Left forelimb (tissue), 1 donor: ENCODE data around the gene LEPR.
"Not testable (repeated sequence)": the region's sequence is repeated elsewhere in the genome, so short reads cannot be mapped to it uniquely, and the experiment has no call there.

Experiments used
- DNase-seq: peaks from one replicate; pipeline ENCODE4 v3.0.0-alpha.2; 2018; ENCODE audit warnings: low spot score

The LEPR gene

GRCh38 chr1:65440322-65440900 lies 19.9 kb downstream of the LEPR start:
- DNase-seq, result no peak

- no peak for DNase-seq
These were observed 20.4 kb downstream of the LEPR start for GRCh38 chr1:65440915-65441314.

DNA sequence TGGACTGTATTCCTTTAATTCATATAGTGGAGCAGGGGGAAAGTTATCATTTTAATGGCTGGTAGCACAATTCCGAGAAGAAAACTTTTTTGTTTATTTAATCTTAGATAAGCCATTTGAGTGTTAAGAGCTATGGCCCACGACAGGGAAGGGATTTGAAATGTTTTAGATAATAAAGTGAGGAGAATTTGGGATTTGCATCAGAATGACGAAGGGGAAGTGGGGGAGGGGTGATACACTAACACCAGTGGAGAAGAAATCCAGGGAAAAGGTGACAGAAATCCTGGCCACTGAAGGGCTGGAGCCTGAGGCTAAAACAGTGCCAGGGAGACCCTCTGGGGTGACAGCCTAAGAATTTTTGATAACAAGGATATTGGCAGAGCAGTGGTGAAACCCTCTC lies 21.0 kb downstream of the LEPR start:
- DNase-seq, result no peak

GRCh38 chr1:65442442-65442841 lies 22.0 kb downstream of the LEPR start:
- DNase-seq, result no peak

- DNase-seq, result no peak
These were observed 23.2 kb downstream of the LEPR start for GRCh38 chr1:65443647-65444046.

DNA sequence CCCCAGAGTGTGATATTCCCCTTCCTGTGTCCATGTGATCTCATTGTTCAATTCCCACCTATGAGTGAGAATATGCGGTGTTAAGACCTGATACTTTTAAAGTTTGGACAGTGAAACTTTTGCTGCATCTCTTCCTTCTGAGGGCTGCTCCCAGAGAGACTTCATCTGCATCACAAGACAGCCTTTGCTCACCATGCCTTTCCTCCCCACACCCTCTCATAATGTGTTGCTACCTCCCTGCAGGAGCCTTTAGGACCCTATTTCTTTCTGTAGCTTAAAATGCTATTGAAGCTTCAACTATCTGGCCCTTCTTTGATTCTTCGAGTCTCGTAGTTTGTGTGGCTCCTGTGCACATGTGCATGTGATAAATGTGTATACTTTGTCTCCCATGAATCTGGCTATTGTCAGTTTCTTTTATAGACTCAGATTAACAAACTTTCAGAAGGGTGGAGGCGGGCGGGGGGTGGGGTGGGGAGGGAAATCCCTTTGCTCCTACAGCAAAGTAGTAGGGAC lies 23.7 kb downstream of the LEPR start:
- no peak for DNase-seq

DNA sequence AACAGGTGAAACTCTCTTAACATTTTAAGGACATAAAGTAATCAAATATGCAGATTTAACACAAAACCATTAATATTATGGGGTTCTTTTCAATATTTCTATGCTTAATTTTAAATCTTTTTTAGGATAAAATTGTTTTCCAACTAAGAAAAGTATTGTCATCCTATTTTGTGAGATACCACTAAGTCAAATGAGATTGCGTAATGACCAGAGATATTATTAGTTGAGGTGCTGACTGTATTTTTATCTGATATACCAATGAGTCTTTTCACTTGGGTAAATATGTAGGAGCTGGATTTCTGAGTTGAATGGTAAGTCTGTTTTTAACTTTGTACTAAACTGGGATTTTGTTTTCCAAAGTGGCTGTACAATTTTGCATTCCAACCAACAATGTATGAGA lies 25.4 kb downstream of the LEPR start:
- no peak for DNase-seq

DNA sequence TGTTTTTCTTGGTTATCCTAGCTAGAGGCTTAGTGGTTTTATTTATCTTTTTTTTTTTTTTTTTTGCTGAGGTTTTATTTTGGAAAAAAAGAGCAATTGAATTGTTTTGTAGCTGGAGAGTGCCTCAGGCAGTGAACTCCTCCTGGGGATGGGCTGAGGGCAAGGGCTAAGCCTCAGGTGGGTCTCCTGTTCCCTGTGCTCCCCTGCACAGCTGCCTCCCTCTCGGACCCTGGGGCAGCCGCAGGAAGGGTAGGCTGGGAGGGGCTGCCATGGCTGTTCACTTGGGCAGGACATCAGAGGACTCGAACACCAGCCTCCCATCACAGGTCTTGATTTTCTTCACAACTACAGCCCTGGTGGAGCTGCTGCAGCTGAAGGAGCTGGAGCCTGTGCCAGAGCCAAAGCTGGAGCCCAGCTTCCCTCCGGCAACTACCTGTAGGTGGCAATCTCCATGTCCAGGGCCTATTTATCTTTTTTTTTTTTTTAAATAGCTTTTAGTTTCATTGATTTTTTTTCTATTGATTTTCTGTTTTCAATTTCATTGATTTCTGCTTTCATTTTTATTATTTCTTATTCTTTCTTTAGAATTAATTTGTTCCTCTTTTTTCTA lies 28.9 kb downstream of the LEPR start:
- no peak for DNase-seq

- not testable (repeated sequence) for DNase-seq
These were observed 35.2 kb downstream of the LEPR start for GRCh38 chr1:65455678-65456077.

DNA sequence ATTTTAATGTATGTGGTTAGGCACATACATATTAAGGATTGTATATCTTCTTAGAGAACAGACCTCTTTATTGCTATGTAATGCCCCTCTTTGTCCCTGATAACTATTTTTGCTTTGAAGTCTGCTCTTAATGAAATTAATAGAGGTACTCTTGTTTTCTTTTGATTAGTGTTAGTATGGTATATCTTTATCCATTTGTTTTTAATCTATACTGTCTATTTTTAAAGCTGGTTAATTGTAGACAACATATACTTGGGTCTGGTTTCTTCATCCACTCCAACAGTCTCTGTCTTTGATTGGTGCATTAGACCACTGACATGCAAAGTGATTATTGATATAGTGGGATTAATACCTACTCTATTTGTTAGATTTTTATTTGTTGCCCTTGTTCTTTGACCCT lies 36.0 kb downstream of the LEPR start:
- no peak for DNase-seq

DNA sequence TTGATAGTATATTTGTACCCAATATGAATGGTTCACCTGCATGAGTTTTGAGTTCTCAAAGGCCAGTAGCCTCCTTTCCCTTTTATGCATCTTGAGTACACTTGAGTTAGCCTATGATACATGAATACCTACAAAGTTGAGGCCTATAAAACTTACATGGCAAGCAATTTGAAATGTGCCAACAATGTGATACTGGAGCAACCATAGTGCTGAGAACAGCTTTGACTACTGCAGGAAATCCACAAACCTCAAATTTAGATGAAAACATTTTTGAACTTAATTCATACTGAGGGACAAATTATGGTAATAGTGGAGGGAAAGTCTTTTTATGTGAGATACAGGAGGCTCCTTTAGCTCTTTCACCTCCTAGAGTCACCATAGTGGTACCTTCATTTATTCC lies 37.4 kb downstream of the LEPR start:
- no peak for DNase-seq

DNA sequence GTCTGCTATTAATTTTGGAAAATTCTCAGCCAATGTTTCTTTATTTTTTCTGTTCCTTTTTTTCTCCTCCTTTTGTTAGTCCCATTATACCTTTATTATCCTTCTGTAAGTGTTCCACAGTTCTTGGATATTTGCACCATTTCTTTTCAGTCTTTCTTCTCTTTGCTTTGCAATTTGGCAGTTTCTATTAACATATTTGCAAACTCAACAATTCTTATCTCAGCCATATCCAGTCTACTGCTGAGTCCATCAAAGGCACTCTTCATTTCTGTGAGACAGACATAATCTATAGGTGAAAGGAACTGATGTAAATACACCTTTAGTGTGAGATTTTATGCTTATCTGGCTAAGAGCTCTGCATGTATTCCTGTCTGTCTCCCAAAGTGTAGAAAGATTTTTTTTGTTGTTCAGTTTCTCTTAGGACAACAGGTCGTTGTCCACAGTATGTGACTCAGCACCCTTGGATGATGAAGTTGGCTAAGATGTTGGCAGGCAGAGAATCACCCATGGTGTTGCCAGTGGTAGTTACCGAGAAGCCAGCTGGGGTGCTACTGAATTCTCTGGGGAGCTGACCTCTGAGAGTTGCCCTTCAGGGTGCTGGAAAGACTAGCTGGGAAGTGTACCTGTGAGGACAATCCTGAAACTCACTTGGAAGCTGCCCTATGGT lies 38.4 kb downstream of the LEPR start:
- DNase-seq, result no peak

DNA sequence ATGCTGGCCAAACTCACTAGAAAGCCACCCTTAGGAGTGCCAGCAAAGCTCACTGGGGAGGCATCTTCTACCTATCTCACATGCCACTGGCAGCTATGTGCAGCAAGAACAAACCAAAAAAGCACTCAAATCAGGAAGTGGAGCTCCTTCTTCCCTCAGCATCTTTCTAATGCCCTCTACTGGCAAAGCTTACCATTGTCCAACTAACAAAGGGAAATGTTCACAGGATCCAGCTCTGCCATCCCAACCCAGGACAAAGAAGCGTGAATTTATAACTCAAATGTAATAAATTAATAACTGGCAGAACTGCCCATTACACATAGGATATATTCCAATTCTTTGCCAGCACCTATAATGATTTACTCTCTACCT lies 38.9 kb downstream of the LEPR start:
- no peak for DNase-seq

DNA sequence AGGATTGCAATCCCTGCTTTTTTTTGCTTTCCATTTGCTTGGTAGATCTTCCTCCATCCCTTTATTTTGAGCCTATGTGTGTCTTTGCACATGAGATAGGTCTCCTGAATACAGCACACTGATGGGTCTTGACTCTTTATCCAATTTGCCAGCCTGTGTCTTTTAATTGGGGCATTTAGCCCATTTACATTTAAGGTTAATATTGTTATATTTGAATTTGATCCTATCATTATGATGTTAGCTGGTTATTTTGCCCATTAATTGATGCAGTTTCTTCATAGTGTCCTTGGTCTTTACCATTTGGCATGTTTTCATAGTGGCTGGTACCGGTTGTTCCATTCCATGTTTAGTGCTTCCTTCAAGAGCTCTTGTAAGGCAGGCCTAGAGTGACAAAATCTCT lies 45.4 kb downstream of the LEPR start:
- not testable (repeated sequence) for DNase-seq

GRCh38 chr1:65467536-65467935 lies 47.1 kb downstream of the LEPR start:
- no peak for DNase-seq

DNA sequence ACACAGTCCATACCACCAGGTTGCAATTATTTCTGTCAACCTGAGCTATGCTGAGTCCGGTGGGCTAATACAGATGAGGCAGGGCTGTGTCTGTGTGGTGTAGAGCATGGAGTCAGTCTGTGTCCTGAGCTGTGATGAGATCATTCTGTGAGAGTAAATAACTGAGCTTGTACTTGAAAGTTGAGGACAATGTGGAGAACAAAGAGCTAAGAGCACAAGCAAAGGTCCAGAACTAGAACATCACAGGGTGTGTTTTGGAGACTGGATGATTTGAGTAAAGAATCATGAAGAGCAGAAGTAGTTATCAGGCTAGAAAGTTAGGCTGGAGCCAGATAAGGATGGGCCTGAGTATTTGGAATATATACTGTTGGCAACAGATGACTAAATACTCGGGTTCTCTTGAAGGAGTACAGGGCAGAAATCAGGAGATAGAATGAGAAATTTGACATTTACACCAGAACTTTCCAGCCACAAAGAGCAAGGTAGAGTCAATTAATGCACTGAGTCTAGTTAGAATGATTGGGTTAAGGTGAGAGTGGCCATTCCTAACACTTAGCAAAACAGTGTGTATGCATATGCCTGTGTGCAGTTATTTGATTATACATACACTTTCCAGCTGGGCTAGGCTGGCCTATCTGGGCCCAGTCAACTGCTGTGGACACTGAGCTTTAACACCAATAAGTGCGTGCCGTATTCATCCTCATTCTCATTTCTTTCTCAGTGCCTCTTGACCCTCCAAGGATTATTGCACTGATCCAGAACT lies 48.8 kb downstream of the LEPR start:
- DNase-seq, result no peak

- DNase-seq, result no peak
These were observed 49.4 kb downstream of the LEPR start for GRCh38 chr1:65469889-65470340.
